Stimulated activated CD8-positive, alpha-beta memory T cell treated with anti-CD3 and anti-CD28 coated beads, Interleukin-7, amount 100 ng/mL, for 4 hours (primary cell): ENCODE data around the gene TCF7.

Experiments used
- DNase-seq, 2 donors: peaks; one replicate each; pipeline ENCODE4 v3.0.0-alpha.2; 2020; ENCODE audit warnings: low read depth in 2 of 2

The TCF7 gene

DNA sequence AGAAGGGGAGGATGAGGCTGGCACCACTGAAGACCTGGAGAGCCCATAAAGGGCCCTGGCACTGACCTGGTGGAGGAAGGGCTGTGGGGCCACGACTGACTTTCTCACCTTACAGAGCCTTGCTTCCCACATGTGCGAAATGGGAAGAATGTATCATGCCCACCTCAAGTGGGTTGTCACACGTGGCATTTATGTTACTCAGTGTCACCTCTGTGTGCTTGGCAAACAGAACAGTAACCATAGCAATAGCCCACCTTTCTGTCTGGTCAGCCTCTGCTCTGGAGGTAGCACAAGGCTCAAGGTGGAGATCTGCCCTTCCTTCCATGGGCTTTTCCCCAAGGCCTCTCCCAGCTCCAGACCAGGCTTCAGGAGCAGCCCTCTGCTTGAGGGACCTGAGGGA, 16.7 kb downstream of the TCF7 start:
- DNase-seq = peak in 1 of 2 donors; percentile 51

DNA sequence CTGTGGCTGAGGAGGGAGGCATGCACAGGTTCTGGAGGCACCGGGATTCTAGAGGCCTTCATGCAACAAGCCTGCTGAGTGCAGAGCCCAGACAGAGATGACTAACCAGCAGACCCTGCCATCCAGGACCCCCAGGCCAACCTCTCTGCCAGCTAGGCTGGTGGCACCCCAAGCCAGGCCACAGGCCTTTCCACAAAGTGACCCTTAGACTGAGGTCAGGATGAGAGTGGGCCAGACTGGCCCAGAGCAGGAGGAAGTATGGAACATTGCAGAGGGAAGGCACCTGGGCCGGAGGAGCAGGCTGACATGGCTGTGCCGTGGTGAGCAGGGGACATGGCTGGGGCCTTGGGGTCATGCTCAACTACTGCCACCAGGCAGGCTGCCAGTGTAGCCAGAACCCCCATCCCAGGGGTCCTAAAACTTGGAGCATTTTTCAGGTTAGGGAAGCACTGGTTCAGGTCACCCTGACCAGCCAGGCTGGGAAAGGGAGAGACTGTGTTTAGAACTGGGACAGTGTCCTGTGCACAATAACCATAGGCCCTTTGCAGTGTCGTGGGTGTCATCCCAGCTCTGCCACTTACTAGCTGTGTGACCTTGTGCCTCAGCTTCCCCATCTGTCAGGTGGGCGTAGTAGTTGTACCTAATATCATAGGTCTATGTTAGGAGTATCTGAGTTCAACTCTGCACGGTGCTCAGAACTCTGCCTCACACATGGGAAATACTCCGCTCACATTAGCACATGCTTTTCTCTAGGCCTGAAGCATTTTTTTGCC, 17.3 kb downstream of the TCF7 start:
- no peak for DNase-seq

DNA sequence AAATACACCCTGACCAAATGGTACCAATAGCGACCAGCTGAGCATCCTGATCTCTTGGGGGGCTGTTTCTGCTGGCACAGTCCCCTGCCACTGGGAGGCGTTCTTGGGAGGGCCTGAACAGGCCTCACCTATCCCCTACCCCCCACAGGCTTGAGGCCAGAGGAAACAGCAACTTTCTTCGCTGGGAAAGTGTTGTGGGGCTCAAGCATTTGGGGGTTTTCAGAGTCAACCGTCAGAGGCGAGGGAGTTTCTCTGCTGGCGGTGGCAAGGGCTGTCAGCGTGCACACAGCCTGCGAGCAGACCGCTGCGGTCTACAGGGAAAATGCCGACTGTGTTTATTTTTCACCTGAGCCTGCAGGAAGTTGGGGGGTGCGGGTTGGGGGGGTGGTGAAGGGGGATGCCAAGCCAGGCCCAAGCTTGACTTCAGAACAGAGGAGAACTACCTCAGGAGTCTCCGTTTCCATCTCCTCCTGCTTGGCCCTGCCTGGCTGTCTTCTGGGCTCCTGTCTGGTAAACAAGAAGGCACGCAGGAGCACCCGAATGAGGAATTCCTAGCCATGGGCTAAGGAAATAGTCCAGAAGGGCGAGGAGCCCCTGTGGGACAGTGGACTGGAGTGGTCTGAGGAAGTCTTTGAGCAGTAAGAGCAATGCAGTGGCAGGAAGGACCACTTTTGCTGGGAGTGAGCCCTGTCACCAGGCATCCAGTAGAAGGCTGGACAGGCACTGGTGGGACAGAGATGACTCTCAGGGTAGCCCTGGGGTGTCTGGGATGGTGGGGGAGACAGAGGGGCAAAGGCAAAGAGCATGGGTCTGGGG, 18.1 kb downstream of the TCF7 start:
- DNase-seq = peak; percentile 64 to 76

- no peak for DNase-seq
Observed at GRCh38 chr5:134133188-134133994, 18.9 kb downstream of the TCF7 start.

- DNase-seq = no peak
Observed at GRCh38 chr5:134133995-134134541, 19.6 kb downstream of the TCF7 start.

GRCh38 chr5:134135091-134135655, 20.7 kb downstream of the TCF7 start:
- DNase-seq = no peak

DNA sequence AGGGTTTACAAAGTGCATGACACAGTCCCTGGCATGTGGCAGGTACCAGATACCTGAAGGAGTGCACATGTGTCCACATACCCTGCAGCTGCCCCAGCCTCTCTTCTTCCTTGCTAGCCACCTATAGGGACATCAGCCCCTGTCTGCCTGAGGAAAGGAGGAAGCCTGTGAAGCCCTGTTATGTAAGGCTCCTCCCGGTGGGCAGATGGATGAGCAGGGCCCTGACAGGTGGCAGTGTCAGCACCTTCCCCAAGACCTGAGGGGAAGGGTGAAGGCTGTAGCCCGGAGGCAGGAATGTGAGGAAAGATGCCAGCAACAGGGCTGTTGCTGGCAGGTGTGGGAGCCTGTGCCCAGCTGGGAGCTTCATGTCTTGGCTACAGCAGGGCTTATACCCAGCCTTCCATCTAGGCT, 21.7 kb downstream of the TCF7 start:
- DNase-seq = no peak

- DNase-seq = no peak
Observed at GRCh38 chr5:134136771-134137170, 22.3 kb downstream of the TCF7 start.

- peak; percentile 50 to 52 for DNase-seq
Observed at GRCh38 chr5:134138416-134139376, 24.2 kb downstream of the TCF7 start.

DNA sequence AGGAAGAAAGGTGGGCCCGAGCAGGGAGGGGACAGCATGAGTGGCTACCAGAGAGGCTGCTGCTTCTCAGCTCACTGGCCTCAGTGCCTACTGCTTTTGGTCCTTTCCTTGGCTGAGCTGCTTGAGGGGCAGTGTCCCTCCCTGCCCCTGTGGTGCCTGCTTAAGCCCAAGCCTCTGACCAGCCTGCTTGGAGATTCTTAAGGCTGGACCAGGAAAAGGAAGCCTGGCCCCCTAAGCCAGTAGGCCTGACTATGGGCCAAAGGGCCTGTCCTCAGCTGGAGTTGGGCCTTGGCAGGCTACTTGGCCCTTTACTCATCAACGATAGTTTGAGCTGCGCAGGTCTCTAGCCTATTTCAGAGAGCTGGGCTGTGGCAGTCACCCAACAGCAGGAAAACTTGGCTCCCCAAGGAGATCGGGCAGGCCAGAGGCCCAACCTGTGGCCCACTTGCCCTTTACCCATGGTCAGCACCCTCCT, 24.9 kb downstream of the TCF7 start:
- no peak for DNase-seq

DNA sequence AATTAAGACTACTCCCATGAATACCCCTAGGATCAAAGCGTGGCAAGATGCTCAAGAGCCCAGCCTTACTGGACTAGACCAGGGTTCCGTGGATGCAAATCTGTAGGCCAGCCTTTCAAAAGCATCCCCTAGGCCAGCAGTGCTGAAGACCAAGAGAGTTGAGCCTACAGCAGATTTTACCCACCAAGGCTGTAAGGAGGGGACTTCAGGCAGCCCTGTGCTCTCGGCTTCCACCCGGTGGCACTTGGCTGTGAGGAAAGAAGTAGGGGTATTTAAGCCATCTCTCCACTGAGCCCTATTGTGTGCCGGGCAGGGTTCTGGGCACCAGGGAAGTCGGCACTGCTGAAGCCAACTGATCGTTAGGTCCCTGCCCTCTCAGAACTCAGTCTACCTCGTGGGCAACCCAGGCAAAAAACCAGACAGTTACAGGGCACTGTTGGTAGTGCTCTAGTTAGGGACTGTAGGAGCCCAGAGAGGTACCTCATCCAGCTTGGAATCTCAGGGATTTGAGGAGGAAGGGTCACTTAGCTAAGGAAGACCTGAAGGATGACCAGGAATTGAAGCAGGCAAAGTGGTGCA, 25.5 kb downstream of the TCF7 start:
- DNase-seq = no peak

DNA sequence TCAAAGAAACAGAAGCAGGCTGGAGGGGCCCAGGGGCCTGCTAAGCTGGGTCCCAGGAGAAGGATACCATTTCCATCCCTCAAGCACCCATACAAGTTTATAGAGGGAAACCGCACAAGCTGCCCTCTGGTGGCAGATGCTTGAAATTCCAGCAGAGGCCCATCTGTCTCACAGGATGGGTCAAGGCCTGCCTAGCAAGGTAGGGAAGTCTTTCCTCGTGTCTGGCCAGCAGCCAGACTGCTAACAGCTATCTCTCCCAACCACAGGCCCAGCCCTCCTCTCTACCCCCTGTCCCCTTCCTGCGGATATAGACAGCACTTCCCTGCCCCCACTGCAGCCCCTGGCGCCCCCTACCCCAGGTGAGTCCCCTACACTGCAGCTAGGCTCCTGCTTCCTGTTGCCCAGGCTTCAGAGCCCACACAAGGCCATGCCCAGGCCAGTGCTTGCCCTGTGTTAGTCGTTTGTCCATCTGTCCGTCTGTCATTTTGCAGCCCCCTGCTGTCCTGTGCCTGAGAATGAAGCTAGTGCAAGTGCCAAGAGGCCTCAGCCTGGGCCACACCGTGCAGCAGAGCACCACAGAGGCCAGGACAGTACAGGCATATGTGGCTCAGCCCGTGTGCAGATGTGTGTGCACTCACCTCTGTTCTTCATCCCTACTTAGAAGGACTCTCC, 26.2 kb downstream of the TCF7 start:
- peak; percentile 50 to 59 for DNase-seq

DNA sequence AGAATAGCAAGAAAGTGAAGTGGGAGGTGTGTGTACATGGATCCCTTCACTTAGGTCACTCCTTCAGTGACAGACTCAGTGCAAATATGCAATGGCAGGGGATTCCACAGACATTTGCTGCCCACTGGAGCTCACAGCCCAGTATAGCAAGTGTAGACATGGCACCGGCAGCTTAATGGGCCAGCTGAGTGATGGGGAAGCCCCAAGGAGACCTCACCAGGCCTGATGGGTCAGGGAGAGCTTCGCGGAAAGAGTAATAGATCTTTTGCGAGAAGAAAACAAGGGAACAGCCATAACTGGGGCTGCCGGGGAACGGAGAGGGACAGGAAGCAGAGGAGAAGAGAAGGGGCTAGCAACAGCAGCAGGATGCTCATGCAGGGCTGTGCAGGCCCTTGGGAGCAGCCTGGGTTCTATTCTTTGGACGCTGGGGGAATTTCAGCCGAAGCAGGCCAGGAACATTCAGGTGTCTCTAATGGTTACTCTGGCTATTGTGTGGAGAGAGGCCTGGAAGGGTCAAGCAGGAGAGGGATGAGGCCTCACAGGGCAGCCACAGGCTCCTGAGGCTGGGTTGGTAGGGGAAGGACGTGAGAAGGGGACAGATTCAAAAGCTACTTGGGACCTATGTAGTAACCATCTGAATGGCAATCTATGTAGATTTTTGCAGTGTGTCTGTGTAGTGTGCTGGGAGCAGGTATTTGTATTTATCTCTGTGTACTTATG, 27.0 kb downstream of the TCF7 start:
- no peak for DNase-seq

- DNase-seq = no peak
Observed at GRCh38 chr5:134142052-134142451, 27.6 kb downstream of the TCF7 start.

DNA sequence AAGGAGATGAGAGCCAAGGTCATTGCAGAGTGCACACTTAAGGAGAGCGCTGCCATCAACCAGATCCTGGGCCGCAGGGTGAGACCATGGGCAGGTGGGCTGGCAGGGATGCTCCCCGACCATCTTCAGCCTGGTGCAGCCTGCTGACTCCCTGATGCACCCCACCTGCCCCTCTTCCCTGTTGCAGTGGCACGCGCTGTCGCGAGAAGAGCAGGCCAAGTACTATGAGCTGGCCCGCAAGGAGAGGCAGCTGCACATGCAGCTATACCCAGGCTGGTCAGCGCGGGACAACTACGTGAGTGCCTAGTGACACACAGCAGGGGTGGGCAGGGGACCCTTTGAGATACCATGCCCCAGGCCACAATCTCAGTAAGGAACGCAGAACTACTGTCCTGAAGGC, 28.3 kb downstream of the TCF7 start:
- DNase-seq = no peak

DNA sequence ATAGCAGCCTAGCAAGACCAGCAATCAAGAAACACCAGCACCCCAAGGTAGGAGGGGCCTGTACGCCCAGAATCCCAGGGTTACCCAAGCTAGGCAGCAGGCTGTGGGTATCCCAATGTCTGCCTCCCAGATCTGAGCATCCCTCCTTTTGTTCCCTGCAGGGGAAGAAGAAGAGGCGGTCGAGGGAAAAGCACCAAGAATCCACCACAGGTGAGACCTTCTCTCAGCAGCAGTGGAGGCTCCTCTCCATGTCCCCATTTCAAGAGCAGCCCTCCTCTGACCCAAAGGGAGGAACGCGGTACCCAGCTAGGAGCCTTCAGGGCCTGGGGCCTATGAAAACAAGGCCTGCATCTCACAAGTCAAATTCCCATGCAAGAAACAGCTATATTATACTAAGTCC, 28.9 kb downstream of the TCF7 start:
- DNase-seq = no peak

- DNase-seq = no peak
Observed at GRCh38 chr5:134143944-134144941, 29.8 kb downstream of the TCF7 start.
